IPS DF 4.7 (cell line): Measurements from ENCODE around the gene C2CD2.

Experiments
- DNase-seq: peaks from one replicate; pipeline ENCODE4 v3.0.0-alpha.2; 2013; ENCODE audit warnings: low spot score; ENCODE audit errors: extremely low read depth

Gene C2CD2

DNA sequence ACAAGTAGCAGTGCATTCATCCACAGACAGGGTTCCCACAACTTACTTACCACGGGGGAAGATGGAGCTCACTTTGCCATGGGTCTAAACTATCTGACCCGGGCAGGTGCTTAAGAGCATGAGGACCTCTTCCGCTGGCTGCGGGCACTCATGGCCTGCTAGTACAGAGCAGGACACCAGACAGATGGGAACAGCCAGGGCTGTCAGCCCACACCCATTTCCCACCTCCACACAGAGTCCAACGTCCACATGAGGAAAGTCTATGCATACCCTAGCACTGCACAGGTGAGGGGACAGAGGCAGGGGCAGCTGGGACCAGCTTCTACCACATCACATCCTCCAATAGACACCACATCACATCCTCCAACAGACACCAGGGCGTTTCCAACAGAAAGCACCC is 38.9 kb downstream of the C2CD2 start:
- no peak for DNase-seq

DNA sequence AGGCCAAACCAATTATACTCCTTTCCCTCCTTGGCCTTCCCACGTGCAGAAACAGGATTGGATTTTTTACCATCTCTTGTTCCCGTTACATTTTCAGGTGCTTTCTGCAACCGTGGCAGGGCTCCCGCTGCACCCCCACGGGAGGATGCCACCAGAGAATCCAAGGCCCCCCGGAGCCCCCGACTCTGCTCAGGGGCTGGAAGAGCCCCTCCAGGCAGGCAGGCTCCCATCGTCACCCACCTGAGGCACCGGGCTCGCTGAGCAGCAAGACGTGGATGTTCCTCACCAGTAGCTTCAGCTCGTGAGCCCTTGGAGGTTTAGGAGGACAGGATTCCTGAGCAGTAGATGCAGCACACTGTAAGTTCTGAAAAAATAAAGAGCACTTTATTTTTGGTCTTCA is 39.5 kb downstream of the C2CD2 start:
- no peak for DNase-seq

DNA sequence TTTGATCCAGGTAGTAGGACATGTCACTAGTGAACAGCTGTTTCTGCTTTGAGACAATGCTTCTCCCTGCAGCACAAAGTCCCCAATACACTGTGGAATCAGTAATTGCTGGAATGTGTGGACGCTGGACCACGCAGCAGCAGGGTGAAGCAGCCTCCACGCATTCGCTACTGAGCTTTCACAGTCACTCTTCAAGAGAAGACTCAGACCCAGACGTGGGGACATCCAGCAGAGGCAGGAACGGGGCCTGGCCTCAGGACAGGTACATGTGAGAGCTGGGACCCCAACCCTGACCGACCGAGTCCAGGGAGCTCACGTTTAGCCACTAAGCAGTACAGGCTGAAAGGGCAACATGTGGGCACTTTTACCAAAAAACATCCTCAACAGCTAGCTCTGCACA is 40.6 kb downstream of the C2CD2 start:
- no peak for DNase-seq

DNA sequence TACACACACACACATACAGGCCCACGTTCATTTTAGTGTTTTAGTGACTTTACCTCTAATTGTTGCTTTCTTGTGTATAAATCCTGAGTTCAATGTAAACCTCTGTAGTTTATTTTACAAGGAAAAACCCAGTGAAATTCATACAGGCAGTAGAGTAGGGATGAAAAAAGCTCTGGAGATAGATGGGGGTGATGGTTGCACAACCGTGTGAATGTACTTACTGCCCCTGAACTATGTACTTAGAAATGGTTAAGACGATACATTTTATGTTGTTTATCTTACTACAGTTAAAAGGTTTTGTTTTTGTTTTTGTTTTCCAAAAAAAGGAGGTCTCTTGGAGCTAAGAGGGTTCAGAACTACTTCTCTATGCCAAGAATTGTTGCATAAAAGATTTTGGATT is 45.0 kb downstream of the C2CD2 start:
- no peak for DNase-seq

DNA sequence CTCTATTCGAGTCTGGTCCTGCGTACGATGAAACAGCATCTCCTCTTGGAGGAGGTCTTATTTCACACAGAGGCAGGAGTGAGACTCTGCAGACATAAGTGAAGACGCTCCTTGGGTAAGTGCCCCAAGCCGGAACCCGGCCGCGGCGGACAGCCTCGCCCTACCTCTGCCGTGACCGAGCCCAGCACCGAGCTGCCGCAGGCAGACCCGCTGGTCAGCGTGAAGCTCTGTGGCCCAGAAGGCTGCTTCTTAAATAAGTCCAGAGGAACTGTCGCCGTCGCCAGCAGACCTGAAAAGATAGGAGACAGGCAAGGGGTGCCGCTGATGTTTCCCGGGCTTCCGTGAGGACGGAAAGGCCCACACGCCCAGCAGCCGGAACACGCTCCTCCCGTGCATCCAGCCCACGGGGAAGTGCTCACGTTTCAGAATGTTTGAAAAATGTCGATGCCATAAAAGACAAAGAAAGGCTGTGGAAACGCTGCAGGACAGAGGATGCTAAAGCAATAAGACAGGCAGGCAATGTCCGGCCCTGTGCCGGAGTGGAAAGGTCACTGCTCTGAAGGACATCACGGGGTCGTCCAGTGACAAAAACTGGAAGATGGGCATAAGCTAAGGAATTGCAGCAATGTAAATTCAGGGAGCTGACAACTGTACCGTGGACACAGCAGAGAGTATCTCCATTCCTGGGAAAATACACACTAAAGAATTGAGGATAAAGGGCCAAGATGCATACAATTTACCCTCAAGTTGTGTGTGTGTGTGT is 46.1 kb downstream of the C2CD2 start:
- DNase-seq = no peak

DNA sequence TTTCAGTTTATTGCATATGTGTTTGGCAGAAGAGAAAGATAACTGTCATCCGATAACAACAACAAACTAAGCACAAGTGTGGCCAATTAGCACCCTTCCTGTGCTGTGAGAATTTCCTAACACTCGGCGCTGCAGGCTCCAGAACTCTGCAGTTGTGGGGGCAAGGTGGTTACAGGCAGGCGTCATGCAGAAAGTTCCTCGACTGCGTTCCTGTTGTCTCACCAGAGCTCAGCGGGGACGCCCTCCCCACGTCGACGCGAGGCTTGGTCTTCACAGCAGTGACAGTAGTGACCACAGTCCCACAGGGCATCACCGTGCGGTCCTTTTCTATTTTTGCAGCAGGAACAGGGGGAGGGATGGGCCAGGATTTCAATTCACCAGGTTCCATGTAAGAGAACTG is 47.0 kb downstream of the C2CD2 start:
- DNase-seq = no peak

DNA sequence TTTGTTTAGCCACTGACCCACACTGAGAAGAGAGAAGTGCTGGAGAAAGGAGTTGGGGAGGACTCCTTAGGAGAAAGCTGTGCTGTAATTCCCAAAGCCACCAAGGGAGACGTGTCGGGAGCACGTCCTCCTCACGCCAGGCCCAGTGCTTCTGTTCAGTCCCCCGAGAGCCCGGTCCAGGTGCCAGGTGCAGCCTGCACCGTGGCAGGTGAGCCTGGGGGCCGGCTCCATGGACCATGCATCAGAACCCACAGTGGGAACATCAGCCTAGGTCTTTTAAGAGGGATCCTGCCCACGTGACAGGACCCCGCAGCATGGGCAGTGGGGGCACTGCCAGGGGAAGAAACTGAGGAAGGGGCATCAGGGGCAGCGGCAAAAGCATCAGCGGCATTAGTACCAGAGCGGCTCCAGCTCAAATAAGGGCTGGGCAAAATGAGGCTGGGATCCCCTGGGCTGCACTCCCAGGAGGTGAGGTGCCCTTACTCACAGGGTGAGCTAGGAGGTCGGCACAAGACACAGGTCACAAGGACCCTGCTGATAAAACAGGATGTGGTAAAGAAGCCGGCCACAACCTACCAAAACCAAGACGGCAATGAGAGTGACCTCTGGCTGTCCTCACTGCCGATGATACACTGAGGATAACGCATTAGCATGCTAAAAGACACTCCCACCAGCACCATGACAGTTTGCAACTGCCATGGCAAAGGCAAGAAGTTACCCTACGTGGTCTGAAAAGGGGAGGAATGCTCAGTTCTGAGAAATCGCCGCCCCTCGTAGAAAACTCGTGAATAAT is 50.1 kb downstream of the C2CD2 start:
- no peak for DNase-seq

DNA sequence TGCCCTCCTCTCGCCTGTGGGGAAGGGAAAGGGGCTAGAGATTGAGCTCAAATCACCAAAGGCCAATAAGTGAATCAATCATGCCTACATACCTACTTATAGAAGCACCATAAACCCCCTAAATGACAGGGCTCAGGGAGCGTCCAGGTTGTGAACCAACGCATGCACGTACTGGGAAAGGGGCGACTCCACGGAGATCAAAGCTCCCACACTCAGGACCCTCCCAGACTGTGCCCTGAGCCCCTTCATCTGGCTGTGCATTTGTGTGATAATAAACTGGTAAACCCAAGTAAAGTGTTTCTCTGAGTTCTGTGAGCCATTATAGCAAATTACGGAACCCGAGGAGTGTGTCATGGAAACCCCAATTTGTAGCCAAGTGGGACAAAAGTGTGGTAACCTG is 50.9 kb downstream of the C2CD2 start:
- no peak for DNase-seq

DNA sequence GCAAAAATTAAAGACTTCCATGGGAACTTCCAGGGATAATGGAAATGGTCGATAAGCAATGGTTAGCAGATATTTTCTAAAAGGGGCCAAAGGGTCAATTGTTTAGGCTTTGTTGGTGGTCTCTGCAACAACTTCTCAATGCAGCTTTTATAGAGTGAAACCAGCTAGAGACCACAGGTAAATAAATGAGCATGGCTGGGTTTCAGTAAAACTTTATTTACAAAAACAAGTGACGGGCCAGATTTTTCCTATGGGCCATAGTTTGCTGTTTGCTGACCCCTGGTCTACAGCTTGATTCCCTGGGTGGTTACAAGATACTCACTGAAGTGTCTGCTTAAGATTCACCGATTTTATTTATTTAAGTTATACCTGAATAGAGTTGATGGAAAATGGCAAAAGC is 52.0 kb downstream of the C2CD2 start:
- DNase-seq = no peak

DNA sequence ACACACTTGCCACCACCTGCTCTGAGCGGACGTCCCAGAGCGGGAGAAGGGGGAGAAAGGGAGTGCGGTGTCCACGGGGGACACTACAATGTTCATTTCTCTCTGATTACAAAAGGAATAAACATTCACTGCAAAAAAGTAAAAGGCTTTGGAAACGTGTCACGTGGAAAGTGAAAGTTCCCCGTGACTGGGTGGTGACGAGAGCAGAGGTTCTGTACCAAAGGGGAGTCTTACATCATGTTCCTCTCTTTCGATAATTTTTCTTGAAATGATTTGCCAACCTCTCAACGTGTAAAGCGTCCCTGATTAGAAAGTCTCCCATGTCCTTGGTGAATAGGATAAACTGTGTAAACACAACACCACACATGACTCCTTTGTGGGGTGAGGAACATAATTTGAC is 52.7 kb downstream of the C2CD2 start:
- no peak for DNase-seq

DNA sequence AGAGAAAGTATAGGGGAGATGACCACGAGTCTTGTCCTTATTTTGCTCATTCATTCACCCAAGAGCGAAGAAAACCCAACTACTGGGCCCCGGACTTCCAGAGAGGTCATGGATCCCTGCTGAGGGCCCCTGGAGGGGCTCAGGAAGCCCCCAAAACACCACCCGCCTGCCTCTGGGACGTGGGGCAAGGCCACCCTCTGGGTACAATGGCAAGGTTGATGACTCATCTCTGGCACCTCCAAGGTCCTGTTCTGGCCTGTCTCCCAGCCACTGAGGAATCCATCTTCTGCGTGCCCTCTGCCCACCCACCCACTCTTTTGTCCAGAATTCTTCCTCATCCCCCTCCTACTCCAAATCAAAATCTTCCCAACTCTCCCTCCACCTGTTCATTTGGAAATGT is 53.4 kb downstream of the C2CD2 start:
- DNase-seq = no peak

DNA sequence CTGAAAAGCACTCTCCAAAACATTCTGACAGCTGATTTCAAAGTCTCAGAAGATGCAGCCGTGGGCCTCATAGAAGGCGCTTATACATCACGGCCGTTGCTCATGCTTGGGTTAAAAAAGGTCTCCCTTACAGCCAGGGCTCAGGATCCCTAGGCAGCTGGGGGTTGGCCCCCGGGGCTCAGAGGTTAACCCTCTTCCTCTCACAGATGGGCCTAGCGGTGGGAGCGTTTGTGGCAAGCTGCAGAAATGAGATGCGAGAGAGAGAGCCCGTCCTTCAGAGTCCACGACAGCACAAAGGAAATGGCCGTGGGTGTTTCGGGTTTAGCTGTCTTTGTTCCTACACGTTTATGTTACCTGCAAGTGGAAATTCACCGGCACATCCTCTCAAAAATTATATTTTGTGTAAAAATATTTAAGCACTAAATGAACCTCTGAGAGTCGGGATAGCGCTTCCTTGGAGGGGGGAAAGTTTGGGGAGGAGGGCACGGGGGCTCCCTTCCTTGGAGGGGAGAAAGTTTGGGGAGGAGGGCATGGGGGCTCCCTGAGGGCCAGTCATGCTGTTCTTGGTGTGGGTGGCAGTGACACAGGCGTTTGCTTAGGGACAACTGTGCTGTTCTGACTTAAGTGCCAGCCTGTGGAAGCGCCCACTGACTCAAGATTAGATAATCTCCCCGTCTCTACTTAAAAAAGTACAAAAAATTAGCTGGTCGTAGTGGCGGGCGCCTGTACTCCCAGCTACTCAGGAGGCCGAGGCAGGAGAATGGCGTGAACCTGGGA is 54.2 kb downstream of the C2CD2 start:
- no peak for DNase-seq

DNA sequence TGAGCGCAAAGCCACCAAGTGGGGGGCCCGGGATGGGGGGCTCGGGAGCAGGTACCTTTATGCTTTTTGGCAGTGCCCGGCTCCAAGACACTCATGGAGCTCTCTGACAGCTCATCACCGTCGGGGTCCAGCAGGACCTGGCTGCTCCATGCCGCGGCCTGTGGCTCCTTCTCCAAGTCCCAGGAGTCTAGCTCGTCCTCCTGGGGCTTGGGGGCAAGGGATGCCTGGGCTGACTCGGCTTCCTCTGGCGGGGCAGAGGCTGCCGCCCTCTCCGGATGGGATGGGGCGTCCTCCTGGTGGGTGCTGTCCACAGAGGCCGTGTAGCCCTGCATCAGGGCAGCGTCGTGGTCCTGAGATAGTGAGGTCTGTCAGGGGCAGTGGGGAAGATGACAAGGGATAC is 54.8 kb downstream of the C2CD2 start:
- DNase-seq = no peak

DNA sequence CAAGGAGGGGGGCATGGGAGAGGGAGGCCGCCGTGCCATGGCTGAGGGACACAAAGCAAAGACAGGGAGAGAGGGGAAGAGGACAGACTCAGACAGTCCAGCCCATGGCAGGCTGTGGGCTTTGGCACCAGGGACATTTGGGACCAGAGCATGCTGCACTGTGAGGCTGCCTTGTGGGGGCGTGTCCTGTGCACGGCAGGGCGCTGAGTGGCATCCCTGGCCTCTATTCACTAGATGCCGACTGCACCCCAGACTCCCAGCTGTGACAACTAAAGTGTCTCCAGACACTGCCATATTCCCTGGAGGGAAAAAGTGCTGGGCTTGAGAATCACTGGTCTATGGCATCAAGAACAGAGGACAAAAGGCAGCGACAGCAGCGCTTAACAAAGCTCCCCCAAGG is 56.1 kb downstream of the C2CD2 start:
- DNase-seq = no peak

DNA sequence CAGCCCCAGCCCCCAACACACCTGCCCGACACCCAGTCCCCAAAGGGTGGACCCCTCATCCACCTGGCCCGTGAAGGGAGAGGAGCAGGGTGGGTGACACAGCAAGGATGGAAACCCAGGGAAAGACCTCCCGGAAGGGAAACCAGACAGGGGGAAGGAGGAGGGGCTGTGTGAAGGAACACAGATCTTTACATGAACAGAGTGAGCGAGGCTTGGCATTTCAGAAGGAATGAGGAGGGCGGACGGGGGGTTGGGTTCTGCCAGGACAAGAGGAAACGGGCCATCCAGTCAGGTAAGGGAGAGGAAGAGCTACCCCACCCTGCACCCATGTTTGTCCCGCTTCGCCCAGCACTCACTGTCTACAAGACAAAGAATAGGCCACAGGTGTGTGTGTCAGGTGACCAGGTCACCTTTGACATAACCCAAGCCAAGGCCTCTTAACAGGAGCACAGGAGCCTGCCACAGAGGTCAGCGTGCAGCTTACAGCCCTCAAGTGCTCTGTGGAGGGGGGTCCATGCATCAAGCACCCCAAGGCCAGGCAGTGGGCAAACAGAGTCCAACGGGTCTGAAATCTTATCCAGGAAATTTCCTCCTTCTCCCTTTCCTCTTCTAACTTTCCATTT is 56.7 kb downstream of the C2CD2 start:
- no peak for DNase-seq

DNA sequence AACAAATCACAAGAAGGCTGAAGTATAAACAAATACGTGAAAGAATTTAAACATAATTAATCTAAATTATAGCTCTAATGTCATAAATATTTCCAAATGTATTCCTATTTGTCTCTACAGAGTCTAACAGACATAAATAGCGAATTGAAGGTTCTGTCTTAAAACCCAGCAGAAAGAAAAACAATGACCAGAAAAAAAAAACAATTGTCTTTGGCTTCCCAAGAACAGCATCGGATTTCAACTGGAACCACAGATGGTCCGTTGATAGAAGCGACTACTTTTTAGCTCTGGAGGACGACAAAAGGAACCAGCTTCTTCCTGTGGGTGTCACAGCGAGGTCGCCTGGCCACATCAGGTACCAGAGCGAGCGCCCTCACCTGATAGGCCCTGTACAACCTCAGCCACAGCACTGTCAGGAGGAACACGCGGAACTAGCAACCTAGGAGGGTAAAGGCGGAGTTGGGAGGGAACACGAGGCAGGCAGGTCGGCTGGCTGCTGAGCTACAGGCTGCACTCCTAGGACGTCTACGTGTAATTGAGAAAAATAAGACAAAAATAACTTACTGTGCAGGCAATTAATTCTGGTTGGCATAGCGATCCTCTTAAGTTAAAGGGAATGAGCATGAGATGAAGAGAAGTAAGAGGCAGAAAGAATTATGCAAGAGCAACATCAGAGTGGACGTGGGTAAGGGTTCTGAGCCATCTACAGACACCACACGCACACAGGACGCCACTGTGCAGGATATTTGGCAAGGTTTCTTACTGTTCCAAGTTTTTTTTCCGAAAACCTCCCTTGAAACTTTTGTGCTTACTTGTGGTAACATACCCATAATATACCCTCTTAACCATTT is 58.0 kb downstream of the C2CD2 start:
- no peak for DNase-seq

DNA sequence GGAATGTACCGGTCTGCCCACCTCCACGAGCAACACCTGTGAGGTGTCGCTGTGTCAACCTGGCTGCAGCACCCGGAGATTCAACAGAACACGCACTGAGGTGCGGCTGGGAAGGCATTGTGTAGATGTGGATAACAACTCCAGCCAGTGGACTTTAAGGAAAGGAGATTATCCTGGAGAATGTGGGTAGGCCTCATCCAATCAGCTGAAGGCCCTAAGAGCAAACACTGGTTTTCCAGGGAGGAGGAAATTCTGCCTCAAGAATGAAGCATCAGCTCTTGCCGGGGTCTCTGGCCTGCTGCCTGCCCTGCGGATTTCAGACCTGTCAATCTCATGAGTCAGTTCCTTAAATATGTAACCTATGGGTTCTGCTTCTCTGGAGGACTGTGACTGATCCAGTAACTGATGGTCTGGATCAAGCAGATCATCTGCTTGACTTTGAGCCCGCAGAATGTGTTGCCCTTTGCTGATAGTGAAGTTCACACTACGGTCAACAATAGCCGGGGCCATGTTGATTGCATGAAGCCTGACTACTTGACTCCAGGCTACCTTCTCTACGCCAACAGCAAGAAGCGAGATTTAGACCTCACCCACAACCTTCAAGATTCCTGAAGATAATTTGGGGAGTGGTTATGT is 58.8 kb downstream of the C2CD2 start:
- no peak for DNase-seq

DNA sequence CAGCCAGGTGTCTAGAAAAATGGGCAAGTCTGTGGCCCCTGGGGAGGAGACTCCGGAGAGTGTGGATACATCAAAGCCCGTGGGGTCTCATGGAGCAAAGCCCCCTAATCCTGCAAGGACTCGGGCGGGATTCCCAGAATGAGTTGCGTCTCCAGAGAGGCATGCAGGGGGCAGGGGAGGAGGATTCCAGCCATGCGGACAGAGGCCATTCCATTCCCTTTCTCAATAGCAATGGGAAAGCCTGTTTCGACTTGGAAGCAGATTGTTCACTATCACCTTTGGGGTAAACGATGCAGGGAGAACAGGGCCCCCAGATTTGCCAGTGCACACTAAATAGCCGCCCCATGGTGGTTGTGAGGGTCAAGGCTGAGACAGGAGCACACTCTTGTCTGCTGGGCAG is 59.3 kb downstream of the C2CD2 start:
- no peak for DNase-seq

DNA sequence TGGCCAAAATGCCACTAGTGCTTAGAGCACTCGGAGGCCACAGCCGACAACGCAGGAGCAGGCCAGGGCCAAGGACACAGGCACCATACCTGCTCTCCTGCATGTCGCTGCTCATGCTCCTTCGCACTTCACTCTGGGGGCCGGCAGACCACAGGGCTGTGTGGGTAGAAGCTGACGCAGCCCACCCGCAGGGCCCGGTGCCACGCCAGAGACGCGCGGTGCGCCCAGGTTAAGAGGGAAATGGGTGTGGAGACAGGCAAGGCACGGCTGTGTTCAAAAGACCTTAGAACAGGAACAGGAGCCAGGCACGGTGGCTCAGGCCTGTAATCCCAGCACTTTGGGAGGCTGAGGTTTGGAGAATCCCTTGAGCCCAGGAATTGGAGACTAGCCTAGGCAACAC is 61.1 kb downstream of the C2CD2 start:
- no peak for DNase-seq

DNA sequence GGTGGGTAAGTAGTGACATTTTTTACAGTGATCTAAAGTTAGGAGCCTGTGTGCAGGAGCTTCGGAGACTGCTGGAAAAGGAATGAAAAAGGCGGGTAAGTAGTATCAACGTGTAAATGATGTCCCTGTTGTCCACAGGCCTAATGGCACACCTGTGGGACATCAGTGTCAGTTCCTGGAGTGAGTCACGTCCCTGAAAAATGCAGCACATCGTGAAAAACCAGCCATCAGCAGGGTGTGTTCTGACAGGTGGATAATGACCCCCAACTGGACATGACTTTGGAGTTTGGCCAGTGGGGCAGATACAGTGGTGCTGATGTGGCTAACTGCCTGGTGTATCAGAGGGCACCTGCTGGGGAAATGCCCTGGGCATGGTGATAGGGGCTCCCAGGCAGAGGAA is 62.7 kb downstream of the C2CD2 start:
- no peak for DNase-seq
